GM23338 (cell line): ENCODE data around the gene PPP1R12A. TPM values are rescaled to one million over a fixed set of nuclear protein-coding genes. Genes with fewer than 3 reads are reported as not detected.
A peak's percentile ranks its signal among the peaks of the same experiment; 100 is the strongest.

Experiments used
- ATAC-seq: fragments of 200-7000 bp; cut with Tn5 transposase; 3 replicates; pipeline ENCODE4 v1.9.1; 2020
- DNase-seq: peaks from one replicate; pipeline ENCODE4 v3.0.0-alpha.2; 2015; ENCODE audit warnings: low spot score
- H2AFZ ChIP-seq: fragments of 200-600 bp; sonication (generic); 2 replicates; pipeline ENCODE4 v1.8.0; 2016; ENCODE audit warnings: antibody characterized with exemption, mild to moderate bottlenecking, moderate library complexity
- H3F3A ChIP-seq: fragments of 200-600 bp; sonication (generic); replicated peaks from 2 replicates; pipeline ENCODE4 v1.8.0; 2017; ENCODE audit warnings: antibody characterized with exemption, mixed run types, low read depth
- H3K27ac ChIP-seq: fragments of 200-600 bp; sonication (generic); 2 replicates; pipeline ENCODE4 v1.6.1; 2016; ENCODE audit warnings: low read depth
- H3K27me3 ChIP-seq: fragments of 200-600 bp; sonication (generic); 2 replicates; pipeline ENCODE4 v1.8.0; 2016; ENCODE audit warnings: mild to moderate bottlenecking, mixed run types, moderate library complexity; ENCODE audit not compliant: insufficient read depth
- H3K36me3 ChIP-seq: fragments of 200-600 bp; sonication (generic); 2 replicates; pipeline ENCODE4 v1.8.0; 2016; ENCODE audit warnings: mild to moderate bottlenecking; ENCODE audit not compliant: insufficient read depth
- H3K4me1 ChIP-seq: fragments of 200-600 bp; sonication (generic); 2 replicates; pipeline ENCODE4 v1.8.0; 2016; ENCODE audit warnings: mild to moderate bottlenecking, moderate library complexity; ENCODE audit not compliant: insufficient read depth
- H3K4me2 ChIP-seq: fragments of 200-600 bp; sonication (generic); 2 replicates; pipeline ENCODE4 v1.7.1; 2017; ENCODE audit warnings: mixed run types
- H3K4me3 ChIP-seq: fragments of 200-600 bp; sonication (generic); 2 replicates; pipeline ENCODE4 v1.6.1; 2016; ENCODE audit warnings: mixed run types
- H3K79me2 ChIP-seq: fragments of 200-600 bp; sonication (generic); replicated peaks from 2 replicates; pipeline ENCODE4 v1.8.0; 2017; ENCODE audit warnings: mild to moderate bottlenecking; ENCODE audit not compliant: insufficient read depth
- H3K9me2 ChIP-seq: fragments of 200-600 bp; sonication (generic); 2 replicates; pipeline ENCODE4 v1.8.0; 2017; ENCODE audit not compliant: insufficient read depth
- H4K20me1 ChIP-seq: fragments of 200-600 bp; sonication (generic); replicated peaks from 2 replicates; pipeline ENCODE4 v1.8.0; 2017; ENCODE audit warnings: mild to moderate bottlenecking; ENCODE audit not compliant: insufficient read depth
- H3K27ac Mint-ChIP-seq: 2 replicates; pipeline ENCODE4 v1.8.0; 2020; ENCODE audit warnings: inconsistent platforms, mild to moderate bottlenecking, moderate library complexity, mixed read lengths
- H3K27me3 Mint-ChIP-seq: 3 replicates; pipeline ENCODE4 v1.8.0; 2022; ENCODE audit warnings: low read depth, mild to moderate bottlenecking, moderate library complexity, mixed read lengths, inconsistent platforms; ENCODE audit not compliant: insufficient read depth, poor library complexity
- H3K36me3 Mint-ChIP-seq: 3 replicates; pipeline ENCODE4 v1.8.0; 2021; ENCODE audit warnings: low read depth, mild to moderate bottlenecking, inconsistent platforms, moderate library complexity, mixed read lengths
- H3K4me1 Mint-ChIP-seq: 3 replicates; pipeline ENCODE4 v1.8.0; 2020; ENCODE audit warnings: mild to moderate bottlenecking, inconsistent platforms, mixed read lengths
- H3K4me3 Mint-ChIP-seq: 3 replicates; pipeline ENCODE4 v1.8.0; 2021; ENCODE audit warnings: moderate library complexity, mild to moderate bottlenecking, inconsistent platforms, mixed read lengths
- H3K9me3 Mint-ChIP-seq: 3 replicates; pipeline ENCODE4 v1.8.0; 2020; ENCODE audit warnings: moderate library complexity, mild to moderate bottlenecking, inconsistent platforms, mixed read lengths
- CREB1 ChIP-seq: fragments of 250-450 bp; sonication (Bioruptor Pico); IDR thresholded peaks from 2 replicates; pipeline ENCODE4 v1.5.0; 2020; ENCODE audit warnings: low read depth, mild to moderate bottlenecking, moderate library complexity
- ETS1 ChIP-seq: IDR thresholded peaks from 2 replicates; pipeline ENCODE4 v1.6.1; 2016; ENCODE audit warnings: antibody characterized with exemption
- EZH2 ChIP-seq: fragments of 200-600 bp; sonication (generic); IDR thresholded peaks from one replicate; pipeline ENCODE4 v1.8.0; 2017; ENCODE audit warnings: antibody characterized with exemption, mild to moderate bottlenecking, low read depth; ENCODE audit not compliant: unreplicated experiment
- NANOG ChIP-seq: IDR thresholded peaks from 2 replicates; pipeline ENCODE4 v1.6.1; 2016; ENCODE audit warnings: antibody characterized with exemption, borderline replicate concordance
- ZNF114 ChIP-seq: fragments of 250-450 bp; sonication (Bioruptor Pico); IDR thresholded peaks from 2 replicates; pipeline ENCODE4 v1.5.0; 2020; ENCODE audit warnings: mild to moderate bottlenecking, moderate library complexity
- ZNF331 ChIP-seq: fragments of 250-450 bp; sonication (Bioruptor Pico); IDR thresholded peaks from 2 replicates; pipeline ENCODE4 v1.5.0; 2020; ENCODE audit warnings: low read depth, mild to moderate bottlenecking, moderate library complexity
- polyA plus RNA-seq: library from polyadenylated mRNA; unstranded; fragments of >200 nt; fragmentation: Nextera tagmentation; extraction: Ambion mirVana; gene quantifications from 2 replicates; pipeline ENCODE4 v1.2.1, GENCODE V29; 2016
- total RNA-seq: library from RNA; depleted of rRNA; stranded (reverse); fragments of >200 nt; shearing (Covaris generic); gene quantifications from 2 replicates; pipeline ENCODE4 v1.2.3, GENCODE V29; 2014
- TF ChIP-seq, protein P1 (sequence below): fragments of 250-450 bp; sonication (Bioruptor Pico); IDR thresholded peaks from 2 replicates; pipeline ENCODE4 v1.5.0; 2020; ENCODE audit warnings: mild to moderate bottlenecking, moderate library complexity

Gene PPP1R12A
- total and polyA plus RNA-seq, 2 experiments from 2014 or later, result 91.6 to 146 TPM

DNA sequence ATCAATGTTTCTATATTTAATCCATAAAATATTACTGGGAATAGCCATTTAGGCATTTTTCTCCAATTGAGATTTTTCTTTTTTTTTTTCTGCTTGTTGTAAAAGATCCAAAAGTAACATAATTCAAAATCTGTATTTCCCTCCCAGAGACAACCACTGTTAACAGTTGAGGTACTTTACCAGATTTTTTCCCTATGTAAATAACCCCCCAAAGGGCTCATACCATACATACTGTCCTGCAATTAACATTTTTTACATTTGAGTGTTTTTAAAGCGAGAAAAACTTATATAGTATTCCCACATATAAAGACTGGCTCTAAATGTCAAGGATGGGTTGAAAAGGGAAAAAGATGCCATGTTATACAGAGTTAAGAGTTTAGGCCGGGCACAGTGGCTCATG, 18.1 kb downstream of the PPP1R12A start:
- Histone ChIP-seq H3K4me2 (0 out of 2 replicates have a peak overlapping the region, but pooled peaks have one; percentile 27), H3K27ac (no peak overlapping the region), H3K79me2 (peaks cover 100% of the 10 kb centered on the region), H3K36me3 (no peaks in the 10 kb centered on the region), H3K9me2 (no peaks in the 10 kb centered on the region), H4K20me1 (peaks cover 44% of the 10 kb centered on the region), H3F3A (no peaks in the 10 kb centered on the region), H3K4me3 (no peak overlapping the region), H3K27me3 (no peaks in the 10 kb centered on the region), H3K4me1 (peaks cover 8% of the 10 kb centered on the region), H2AFZ (no peak overlapping the region)
- no peaks in the 10 kb centered on the region for H3K9me3 Mint-ChIP-seq
- no peaks in the 10 kb centered on the region for H3K36me3 Mint-ChIP-seq
- TF ChIP-seq ZNF114 (CRISPR knock-in tag) (no peak), CREB1 (no peak), NANOG (no peak)
- TF ChIP-seq, protein P1, sequence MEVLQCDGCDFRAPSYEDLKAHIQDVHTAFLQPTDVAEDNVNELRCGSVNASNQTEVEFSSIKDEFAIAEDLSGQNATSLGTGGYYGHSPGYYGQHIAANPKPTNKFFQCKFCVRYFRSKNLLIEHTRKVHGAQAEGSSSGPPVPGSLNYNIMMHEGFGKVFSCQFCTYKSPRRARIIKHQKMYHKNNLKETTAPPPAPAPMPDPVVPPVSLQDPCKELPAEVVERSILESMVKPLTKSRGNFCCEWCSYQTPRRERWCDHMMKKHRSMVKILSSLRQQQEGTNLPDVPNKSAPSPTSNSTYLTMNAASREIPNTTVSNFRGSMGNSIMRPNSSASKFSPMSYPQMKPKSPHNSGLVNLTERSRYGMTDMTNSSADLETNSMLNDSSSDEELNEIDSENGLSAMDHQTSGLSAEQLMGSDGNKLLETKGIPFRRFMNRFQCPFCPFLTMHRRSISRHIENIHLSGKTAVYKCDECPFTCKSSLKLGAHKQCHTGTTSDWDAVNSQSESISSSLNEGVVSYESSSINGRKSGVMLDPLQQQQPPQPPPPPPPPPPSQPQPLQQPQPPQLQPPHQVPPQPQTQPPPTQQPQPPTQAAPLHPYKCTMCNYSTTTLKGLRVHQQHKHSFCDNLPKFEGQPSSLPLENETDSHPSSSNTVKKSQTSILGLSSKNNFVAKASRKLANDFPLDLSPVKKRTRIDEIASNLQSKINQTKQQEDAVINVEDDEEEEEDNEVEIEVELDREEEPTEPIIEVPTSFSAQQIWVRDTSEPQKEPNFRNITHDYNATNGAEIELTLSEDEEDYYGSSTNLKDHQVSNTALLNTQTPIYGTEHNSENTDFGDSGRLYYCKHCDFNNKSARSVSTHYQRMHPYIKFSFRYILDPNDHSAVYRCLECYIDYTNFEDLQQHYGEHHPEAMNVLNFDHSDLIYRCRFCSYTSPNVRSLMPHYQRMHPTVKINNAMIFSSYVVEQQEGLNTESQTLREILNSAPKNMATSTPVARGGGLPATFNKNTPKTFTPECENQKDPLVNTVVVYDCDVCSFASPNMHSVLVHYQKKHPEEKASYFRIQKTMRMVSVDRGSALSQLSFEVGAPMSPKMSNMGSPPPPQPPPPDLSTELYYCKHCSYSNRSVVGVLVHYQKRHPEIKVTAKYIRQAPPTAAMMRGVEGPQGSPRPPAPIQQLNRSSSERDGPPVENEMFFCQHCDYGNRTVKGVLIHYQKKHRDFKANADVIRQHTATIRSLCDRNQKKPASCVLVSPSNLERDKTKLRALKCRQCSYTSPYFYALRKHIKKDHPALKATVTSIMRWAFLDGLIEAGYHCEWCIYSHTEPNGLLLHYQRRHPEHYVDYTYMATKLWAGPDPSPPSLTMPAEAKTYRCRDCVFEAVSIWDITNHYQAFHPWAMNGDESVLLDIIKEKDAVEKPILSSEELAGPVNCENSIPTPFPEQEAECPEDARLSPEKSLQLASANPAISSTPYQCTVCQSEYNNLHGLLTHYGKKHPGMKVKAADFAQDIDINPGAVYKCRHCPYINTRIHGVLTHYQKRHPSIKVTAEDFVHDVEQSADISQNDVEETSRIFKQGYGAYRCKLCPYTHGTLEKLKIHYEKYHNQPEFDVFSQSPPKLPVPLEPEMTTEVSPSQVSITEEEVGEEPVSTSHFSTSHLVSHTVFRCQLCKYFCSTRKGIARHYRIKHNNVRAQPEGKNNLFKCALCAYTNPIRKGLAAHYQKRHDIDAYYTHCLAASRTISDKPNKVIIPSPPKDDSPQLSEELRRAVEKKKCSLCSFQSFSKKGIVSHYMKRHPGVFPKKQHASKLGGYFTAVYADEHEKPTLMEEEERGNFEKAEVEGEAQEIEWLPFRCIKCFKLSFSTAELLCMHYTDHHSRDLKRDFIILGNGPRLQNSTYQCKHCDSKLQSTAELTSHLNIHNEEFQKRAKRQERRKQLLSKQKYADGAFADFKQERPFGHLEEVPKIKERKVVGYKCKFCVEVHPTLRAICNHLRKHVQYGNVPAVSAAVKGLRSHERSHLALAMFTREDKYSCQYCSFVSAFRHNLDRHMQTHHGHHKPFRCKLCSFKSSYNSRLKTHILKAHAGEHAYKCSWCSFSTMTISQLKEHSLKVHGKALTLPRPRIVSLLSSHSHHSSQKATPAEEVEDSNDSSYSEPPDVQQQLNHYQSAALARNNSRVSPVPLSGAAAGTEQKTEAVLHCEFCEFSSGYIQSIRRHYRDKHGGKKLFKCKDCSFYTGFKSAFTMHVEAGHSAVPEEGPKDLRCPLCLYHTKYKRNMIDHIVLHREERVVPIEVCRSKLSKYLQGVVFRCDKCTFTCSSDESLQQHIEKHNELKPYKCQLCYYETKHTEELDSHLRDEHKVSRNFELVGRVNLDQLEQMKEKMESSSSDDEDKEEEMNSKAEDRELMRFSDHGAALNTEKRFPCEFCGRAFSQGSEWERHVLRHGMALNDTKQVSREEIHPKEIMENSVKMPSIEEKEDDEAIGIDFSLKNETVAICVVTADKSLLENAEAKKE (CRISPR knock-in tag), result no peak
- no peak overlapping the region for H3K4me3 Mint-ChIP-seq
- peaks cover 43% of the 10 kb centered on the region for H3K4me1 Mint-ChIP-seq
- H3K27me3 Mint-ChIP-seq, result no peaks in the 10 kb centered on the region
- no peak for ATAC-seq
- no peak for DNase-seq
- 0 out of 2 replicates have a peak overlapping the region, but pooled peaks have one; percentile 38 for H3K27ac Mint-ChIP-seq

- Histone ChIP-seq H2AFZ (no peak overlapping the region), H3F3A (no peaks in the 10 kb centered on the region), H3K4me2 (no peak overlapping the region), H4K20me1 (peaks cover 28% of the 10 kb centered on the region), H3K79me2 (peaks cover 100% of the 10 kb centered on the region), H3K9me2 (no peaks in the 10 kb centered on the region), H3K4me1 (peaks cover 10% of the 10 kb centered on the region), H3K27me3 (no peaks in the 10 kb centered on the region), H3K27ac (no peak overlapping the region; the same call in 1 of the 2 replicates), H3K36me3 (no peaks in the 10 kb centered on the region), H3K4me3 (no peak overlapping the region)
- Mint-ChIP-seq H3K4me1 (peaks cover 35% of the 10 kb centered on the region), H3K36me3 (no peaks in the 10 kb centered on the region), H3K27ac (peak overlapping the region; percentile 0; the same call in 1 of the 2 replicates), H3K4me3 (no peak overlapping the region), H3K9me3 (no peaks in the 10 kb centered on the region), H3K27me3 (no peaks in the 10 kb centered on the region)
- DNase-seq, result no peak
- ATAC-seq, result peak; percentile 56; the same call in 2 of the 3 replicates
- TF ChIP-seq ZNF331 (CRISPR knock-in tag) (no peak), EZH2 (no peak), ETS1 (no peak), CREB1 (no peak)
Observed at GRCh38 chr12:79911889-79912656, 22.8 kb downstream of the PPP1R12A start.
